K562 (cell line): ENCODE data around the gene PRR14. TPM values are rescaled to one million over a fixed set of nuclear protein-coding genes. Genes with fewer than 3 reads are reported as not detected.

Experiments used
- BRD4 ChIP-seq: fragments of 200-600 bp; sonication (generic); IDR thresholded peaks from 2 replicates; pipeline ENCODE4 v1.6.1; 2017; ENCODE audit warnings: inconsistent platforms
- CBFB ChIP-seq: sonication (generic); formaldehyde crosslinking; IDR thresholded peaks from 2 replicates; pipeline ENCODE4 v1.4.0; 2020; ENCODE audit warnings: mild to moderate bottlenecking, missing genetic modification reagents
- CBX3 ChIP-seq, 2 experiments: IDR thresholded peaks; 1 replicate in 1 of 2; 2 replicates in 1 of 2; pipeline ENCODE4 v1.6.1; 2012; ENCODE audit warnings: inconsistent platforms in 2 of 2, low read length in 2 of 2, borderline replicate concordance in 1 of 2, control low read depth in 1 of 2
- ERF ChIP-seq: fragments of 450-650 bp; formaldehyde crosslinking; IDR thresholded peaks from 2 replicates; pipeline ENCODE4 v1.4.0; 2020; ENCODE audit warnings: mild to moderate bottlenecking, mixed read lengths
- FOXA3 ChIP-seq, 2 experiments: fragments of 450-650 bp in 1 of 2; sonication (generic) in 1 of 2; formaldehyde crosslinking; IDR thresholded peaks in 1 of 2; conservative IDR thresholded peaks in 1 of 2; 2 replicates each; pipeline versions ENCODE4 v1.4.0 to v1.8.0; 2020 to 2022; ENCODE audit warnings: mild to moderate bottlenecking in 2 of 2, missing genetic modification reagents in 1 of 2
- FOXM1 ChIP-seq, 2 experiments: fragments of 450-650 bp in 1 of 2; sonication (generic) in 1 of 2; formaldehyde crosslinking in 1 of 2; IDR thresholded peaks; 2 replicates each; pipeline versions ENCODE4 v1.6.1 to v1.9.0; 2017 to 2022; ENCODE audit warnings: low read depth in 2 of 2, mild to moderate bottlenecking in 2 of 2, missing genetic modification reagents in 1 of 2, moderate library complexity in 1 of 2
- GTF2E2 ChIP-seq: fragments of 200-800 bp; sonication (Bioruptor generic); IDR thresholded peaks from 2 replicates; pipeline ENCODE4 v1.6.1; 2016; ENCODE audit warnings: missing genetic modification characterization, missing compliant biosample characterization
- HCFC1 ChIP-seq: IDR thresholded peaks from 2 replicates; pipeline ENCODE4 v1.6.1; 2012; ENCODE audit warnings: low read depth, low read length, improper control_type of control experiment
- MAZ ChIP-seq, 2 experiments: fragments of 450-650 bp in 1 of 2; sonication (generic) in 1 of 2; formaldehyde crosslinking; IDR thresholded peaks in 1 of 2; conservative IDR thresholded peaks in 1 of 2; 2 replicates each; pipeline versions ENCODE4 v1.4.0 to v1.5.0; 2020; ENCODE audit warnings: mild to moderate bottlenecking in 1 of 2, missing genetic modification reagents in 1 of 2
- MEIS2 ChIP-seq: fragments of 450-650 bp; IDR thresholded peaks from 2 replicates; pipeline ENCODE4 v1.6.1; 2014; ENCODE audit warnings: mild to moderate bottlenecking; ENCODE audit not compliant: partially characterized antibody
- MNT ChIP-seq, 2 experiments: fragments of 450-650 bp; conservative IDR thresholded peaks; 2 replicates each; pipeline ENCODE4 v1.6.1; 2017; ENCODE audit warnings: mild to moderate bottlenecking in 2 of 2, moderate library complexity in 2 of 2
- NEUROD1 ChIP-seq: fragments of 150-350 bp; IDR thresholded peaks from 2 replicates; pipeline ENCODE4 v1.6.1; 2014; ENCODE audit warnings: borderline replicate concordance, low read length, low read depth; ENCODE audit not compliant: partially characterized antibody
- POLR2G ChIP-seq: fragments of 200-400 bp; formaldehyde crosslinking; IDR thresholded peaks from 2 replicates; pipeline ENCODE4 v1.6.1; 2017; ENCODE audit warnings: low read depth, mild to moderate bottlenecking, antibody characterized with exemption, low read length, moderate library complexity
- RBBP5 ChIP-seq: fragments of 200-600 bp; sonication (generic); IDR thresholded peaks from 2 replicates; pipeline ENCODE4 v1.6.1; 2012; ENCODE audit warnings: borderline replicate concordance, mild to moderate bottlenecking, low read length, control low read depth, inconsistent platforms; ENCODE audit not compliant: insufficient read depth, poor library complexity, severe bottlenecking
- RBM39 ChIP-seq: fragments of 200-400 bp; formaldehyde crosslinking; optimal IDR thresholded peaks from 2 replicates; pipeline ENCODE3; 2018; ENCODE audit warnings: low read depth, low read length
- SMAD3 ChIP-seq: fragments of 450-650 bp; formaldehyde crosslinking; conservative IDR thresholded peaks from 2 replicates; pipeline ENCODE4 v1.4.0; 2020; ENCODE audit warnings: mild to moderate bottlenecking
- TFAP4 ChIP-seq: sonication (generic); formaldehyde crosslinking; IDR thresholded peaks from 2 replicates; pipeline ENCODE4 v1.8.0; 2022; ENCODE audit warnings: missing genetic modification reagents, mild to moderate bottlenecking, moderate library complexity, borderline replicate concordance
- YY1 ChIP-seq, 3 experiments: IDR thresholded peaks; 2 replicates each; pipeline ENCODE4 v1.6.1; 2011; ENCODE audit warnings: low read length in 2 of 3, mild to moderate bottlenecking in 2 of 3, moderate library complexity in 2 of 3, borderline replicate concordance in 1 of 3, control low read depth in 1 of 3, low read depth in 1 of 3; ENCODE audit not compliant: insufficient read depth in 3 of 3, insufficient replicate concordance in 2 of 3, control insufficient read depth in 1 of 3, insufficient read length in 1 of 3; ENCODE audit errors: extremely low read depth in 1 of 3
- ZC3H8 ChIP-seq: fragments of 450-650 bp; IDR thresholded peaks from 2 replicates; pipeline ENCODE4 v1.6.1; 2017
- ZNF436 ChIP-seq: fragments of 250-450, 450-650 bp; sonication (Bioruptor Pico); formaldehyde crosslinking; IDR thresholded peaks from 2 replicates; pipeline ENCODE4 v1.7.0; 2020; ENCODE audit warnings: mild to moderate bottlenecking
- ZNF740 ChIP-seq, 3 experiments: fragments of 200-800 bp in 1 of 3; sonication (Bioruptor generic) in 1 of 3; sonication (generic) in 1 of 3; formaldehyde crosslinking in 1 of 3; IDR thresholded peaks; 2 replicates each; pipeline versions ENCODE4 v1.6.1 to v1.8.0; 2016 to 2022; ENCODE audit warnings: mild to moderate bottlenecking in 2 of 3, missing compliant biosample characterization in 2 of 3, missing genetic modification characterization in 2 of 3, missing genetic modification reagents in 1 of 3
- polyA plus RNA-seq, 8 experiments: library from polyadenylated mRNA; depleted of rRNA in 4 of 8; stranded (reverse) in 5 of 8; unstranded in 3 of 8; fragments of >200 nt; fragmentation: Nextera tagmentation in 2 of 8; fragmentation: Illumina TruSeq in 1 of 8; extraction: Ambion mirVana in 2 of 8; extraction: Trizol in 1 of 8; gene quantifications; 2 replicates each; pipeline versions ENCODE4 v1.2.1 to v1.2.3, GENCODE V29; 2011 to 2014; ENCODE audit warnings: inconsistent platforms in 1 of 8, missing spikeins in 1 of 8
- total RNA-seq, 7 experiments: library from RNA; depleted of rRNA in 6 of 7; stranded (reverse); fragments of >200 nt in 6 of 7; fragmentation: Illumina TruSeq in 2 of 7; extraction: Trizol in 2 of 7; gene quantifications; 2 replicates each; pipeline versions ENCODE4 v1.2.1 to v1.2.3, GENCODE V29; 2011 to 2021; ENCODE audit warnings: low replicate concordance in 1 of 7

Gene PRR14
- total and polyA plus RNA-seq, 9 of the 15 experiments (the other 6 are each of a cell fraction or from before 2014, with no cell fraction given), result 2.2 to 63.1 (median 11.5) TPM

GRCh38 chr16:30658731-30659506 is 8.2 kb downstream of the PRR14 start (continued):
- TF ChIP-seq RBBP5 (peak; percentile 77), ERF (CRISPR knock-in tag) (peak; percentile 62; the same call in 1 of the 2 replicates), RBM39 (peak; percentile 1), GTF2E2 (tag) (peak; percentile 64; the same call in 1 of the 2 replicates), HCFC1 (peak; percentile 35; the same call in 1 of the 2 replicates), ZC3H8 (no peak), MAZ (CRISPR knock-in tag; conservative IDR thresholded peaks at IDR 0.05 in 1 of 2, IDR thresholded peaks at IDR 0.05 in 1 of 2) (peak in 1 of 2 experiments; percentile 4; a peak in 2 of 4 replicates), ZNF436 (CRISPR knock-in tag) (no peak), NEUROD1 (peak; percentile 10), POLR2G (peak; percentile 72; the same call in 1 of the 2 replicates), MNT (conservative IDR thresholded peaks at IDR 0.05) (peak; percentile 13 to 14; a peak in 2 of 4 replicates), TFAP4 (CRISPR knock-in tag) (peak; percentile 42; the same call in 1 of the 2 replicates), SMAD3 (CRISPR knock-in tag) (no peak), FOXM1 (IDR thresholded peaks at IDR 0.05; ENCODE audit: low read depth) (peak; percentile 85), FOXM1 (CRISPR knock-in tag; IDR thresholded peaks at IDR 0.05; ENCODE audit: low read depth) (no peak), BRD4 (0 out of 2 replicates have a peak, but pooled peaks have one; percentile 57), ZNF740 (CRISPR knock-in tag; IDR thresholded peaks at IDR 0.05) (no peak), ZNF740 (tag; IDR thresholded peaks at IDR 0.05) (peak in 1 of 2 experiments; percentile 55; a peak in 1 of 4 replicates), CBX3 (IDR thresholded peaks at IDR 0.05; ENCODE audit: borderline replicate concordance in 1 of 2, low read length in 2 of 2) (peak in 1 of 2 experiments; percentile 59; a peak in 1 of 3 replicates), CBFB (CRISPR knock-in tag) (no peak), FOXA3 (CRISPR knock-in tag; conservative IDR thresholded peaks at IDR 0.05 in 1 of 2, IDR thresholded peaks at IDR 0.05 in 1 of 2) (no peak), YY1 (IDR thresholded peaks at IDR 0.05; ENCODE audit: borderline replicate concordance in 1 of 3, control insufficient read depth in 1 of 3, extremely low read depth in 1 of 3, insufficient read depth in 3 of 3, insufficient read length in 1 of 3, insufficient replicate concordance in 2 of 3, low read depth in 1 of 3, low read length in 2 of 3) (no peak), MEIS2 (peak; percentile 39)
